RCC 7860 (cell line): ENCODE data around the gene ZNF500.

Experiments
- DNase-seq: peaks from one replicate; pipeline ENCODE4 v3.0.0-alpha.2; 2015; ENCODE audit warnings: low spot score
- FAIRE-seq: peaks from 2 replicates; lab custom pipeline; 2012; peaks lifted over from hg19 to GRCh38; lab: Jason Lieb, UNC

The ZNF500 gene

DNA sequence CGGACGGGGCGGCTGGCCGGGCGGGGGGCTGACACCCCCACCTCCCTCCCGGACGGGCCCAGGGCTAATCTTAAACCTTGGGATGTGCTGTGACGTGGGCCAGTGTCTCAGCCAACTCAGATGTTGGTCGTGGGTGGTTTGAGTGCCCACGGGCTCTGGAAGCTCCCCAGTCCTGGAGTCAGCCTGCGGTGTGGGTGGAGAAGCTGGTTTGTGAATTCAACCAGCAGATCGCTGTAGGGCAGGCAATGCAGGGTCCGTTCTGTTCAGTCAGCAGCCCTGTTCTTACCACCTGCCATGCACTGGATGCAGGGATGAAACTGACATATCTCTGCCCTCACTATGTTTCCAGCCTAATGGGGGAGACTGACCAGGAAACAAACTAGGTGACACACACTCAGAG, 8.0 kb upstream of the ZNF500 start:
- FAIRE-seq (no peak), DNase-seq (no peak)

DNA sequence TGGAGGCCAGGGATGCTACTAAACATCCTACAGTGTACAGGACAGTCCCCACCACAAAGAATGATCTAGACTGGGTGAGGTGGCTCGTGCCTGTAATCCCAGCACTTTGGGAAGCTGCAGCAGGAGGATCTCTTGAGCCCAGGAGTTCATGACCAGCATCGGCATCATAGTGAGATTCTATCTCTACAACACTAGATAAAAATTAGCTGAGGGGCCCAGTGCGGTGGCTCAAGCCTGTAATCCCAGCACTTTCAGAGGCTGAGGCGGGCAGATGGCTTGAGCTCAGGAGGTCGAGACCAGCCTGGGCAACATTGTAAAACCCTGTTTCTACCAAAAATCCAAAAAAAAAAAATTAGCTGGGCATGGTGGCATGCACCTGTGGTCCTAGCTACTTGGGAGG, 5.4 kb upstream of the ZNF500 start:
- no peak for DNase-seq
- FAIRE-seq, result no peak

DNA sequence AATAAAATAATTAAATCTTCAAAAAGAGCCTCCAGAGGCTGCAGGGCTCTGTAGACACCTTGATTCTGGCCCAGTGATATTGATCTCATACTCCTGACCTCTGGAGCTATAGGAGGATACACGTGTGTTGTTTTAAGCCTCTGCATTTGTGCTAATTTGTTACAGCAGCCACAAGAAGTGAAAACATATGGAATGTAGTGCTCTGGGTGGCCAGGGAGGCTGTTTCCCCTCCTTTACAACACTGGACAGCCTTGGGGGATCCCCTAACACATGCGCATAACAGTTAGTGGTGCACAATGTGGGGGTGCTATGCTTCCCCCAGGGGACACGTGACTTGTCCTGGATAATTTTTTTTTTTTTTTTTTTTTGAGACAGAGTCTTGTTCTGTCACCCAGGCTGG, 4.7 kb upstream of the ZNF500 start:
- FAIRE-seq (no peak), DNase-seq (no peak)

DNA sequence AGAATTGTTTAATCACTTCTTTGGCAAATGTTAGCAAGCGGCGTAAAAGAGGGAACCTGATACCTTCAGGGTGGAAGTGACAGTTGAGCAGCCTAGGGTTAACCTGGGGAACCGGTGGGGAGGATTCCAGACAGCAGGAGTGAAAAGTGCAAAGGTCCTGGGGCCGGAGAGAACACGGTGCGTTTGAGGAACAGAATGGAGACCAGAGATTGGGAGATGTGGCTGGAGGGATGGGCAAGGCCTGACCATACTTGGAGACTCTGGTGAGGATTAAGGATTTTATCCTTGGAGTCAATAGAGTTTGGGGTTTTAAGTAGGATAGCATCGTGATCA, 2.3 kb upstream of the ZNF500 start:
- DNase-seq (no peak), FAIRE-seq (no peak)

DNA sequence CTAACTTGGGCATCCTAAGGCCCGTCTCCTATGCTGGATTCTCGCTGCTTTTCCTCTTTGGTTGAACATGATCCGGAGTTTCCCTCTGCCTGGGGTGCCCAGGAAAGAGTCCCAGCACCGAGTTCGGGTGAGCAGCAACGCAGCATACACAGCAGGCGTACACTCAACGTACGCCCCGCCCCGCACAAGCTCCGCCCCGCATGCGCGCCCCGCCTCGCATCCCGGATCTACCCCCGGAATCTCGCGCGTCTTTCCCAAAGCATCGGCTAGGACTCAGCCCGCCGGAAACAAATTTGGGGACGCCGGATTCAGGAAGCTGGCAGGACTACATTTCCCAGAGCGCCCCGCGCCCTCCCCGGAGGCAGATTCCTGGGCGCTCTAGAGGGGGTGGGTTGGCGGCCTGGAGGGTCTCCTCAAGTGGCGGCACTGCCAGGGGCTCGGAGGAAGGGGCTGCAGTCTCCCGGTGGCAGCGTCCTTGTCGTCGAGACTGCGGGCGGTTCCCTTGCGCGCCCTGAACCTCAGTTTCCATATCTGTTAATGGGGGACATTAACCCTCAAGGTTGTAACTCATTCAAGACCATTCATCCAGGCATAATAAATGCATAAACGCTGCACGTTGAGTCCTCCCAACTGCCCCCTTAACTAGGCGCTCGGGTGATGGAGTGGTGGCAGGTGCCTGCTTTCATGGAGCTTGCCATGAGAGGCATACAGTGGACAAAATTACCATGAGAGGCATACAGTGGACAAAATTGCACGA, 1.8 kb upstream of the ZNF500 start:
- FAIRE-seq (peak; percentile 66), DNase-seq (peak; percentile 77)

DNA sequence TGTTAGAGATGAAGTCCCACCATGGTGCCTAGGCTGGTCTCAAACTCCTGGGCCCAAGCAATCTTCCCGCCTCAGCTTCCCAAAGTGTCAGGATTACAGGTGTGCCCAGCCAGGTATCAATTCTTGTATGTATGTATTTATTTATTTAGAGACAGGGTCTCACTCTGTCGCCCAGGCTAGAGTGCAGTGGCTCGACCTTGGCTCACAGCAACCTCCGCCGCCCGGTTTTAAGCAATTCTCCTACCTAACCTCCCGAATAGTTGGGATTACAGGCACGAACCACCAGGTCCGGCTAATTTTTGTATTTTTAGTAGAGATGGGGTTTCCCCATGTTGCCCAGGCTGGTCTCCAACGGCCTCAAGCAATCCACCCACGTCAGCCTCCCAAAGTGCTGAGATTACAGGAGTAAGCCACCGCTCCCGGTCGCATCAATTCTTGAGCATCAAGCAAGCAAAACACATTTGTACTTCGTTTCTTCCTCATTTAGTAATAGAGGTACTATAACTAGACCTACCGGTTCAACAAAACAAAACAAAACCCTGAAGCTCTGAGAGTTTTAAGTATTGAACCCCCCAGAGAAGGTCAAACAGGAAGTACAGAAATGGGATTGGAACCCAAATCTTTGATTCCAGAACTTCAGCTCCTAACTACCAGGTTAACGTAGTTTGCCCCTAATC, 1.0 kb upstream of the ZNF500 start:
- DNase-seq (no peak), FAIRE-seq (no peak)

DNA sequence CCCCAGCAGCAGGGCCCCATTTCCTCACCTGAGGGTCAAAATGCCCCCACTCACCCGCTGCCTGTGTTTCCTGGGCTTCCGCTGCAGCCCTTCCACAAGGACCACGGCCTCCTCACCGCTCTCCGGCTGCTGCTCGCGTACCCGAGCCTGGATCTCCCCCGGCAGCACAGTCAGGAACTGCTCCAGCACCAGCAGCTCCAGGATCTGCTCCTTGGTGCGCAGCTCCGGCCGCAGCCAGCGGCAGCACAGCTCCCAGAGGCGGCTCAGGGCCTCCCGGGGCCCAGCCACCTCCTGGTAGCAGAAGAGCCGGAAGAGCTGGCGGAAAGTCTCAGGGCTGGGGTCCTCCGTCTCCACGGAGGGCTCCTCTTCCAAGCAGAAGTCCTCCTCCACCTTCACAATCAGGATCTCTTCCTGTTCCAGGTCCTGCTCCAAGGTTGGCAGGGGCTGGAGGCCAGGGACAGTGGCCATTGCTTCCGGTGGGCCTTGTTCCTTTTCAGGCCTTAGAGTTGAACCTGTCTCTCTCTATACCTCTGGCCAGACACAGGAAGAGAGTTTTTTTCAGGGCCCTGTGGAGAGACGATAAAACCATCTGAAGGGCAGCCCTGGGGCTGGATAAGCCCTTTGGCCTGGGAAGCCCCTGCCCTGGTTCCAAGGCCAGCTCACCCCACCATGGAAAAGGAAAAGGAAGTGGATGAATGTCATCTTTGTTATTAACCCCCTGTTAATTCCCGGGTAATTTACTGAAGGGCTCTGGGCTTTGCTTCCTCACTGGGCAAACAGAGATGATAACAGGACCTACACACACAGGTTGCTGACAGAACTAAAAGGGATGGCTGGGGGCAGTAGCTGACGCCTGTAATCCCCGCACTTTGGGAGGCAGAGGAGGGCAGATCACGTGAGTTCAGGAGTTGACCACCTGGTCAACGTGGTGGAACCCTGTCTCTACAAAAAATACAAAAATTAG, 1.2 kb downstream of the ZNF500 start:
- DNase-seq, result no peak
- FAIRE-seq, result no peak

DNA sequence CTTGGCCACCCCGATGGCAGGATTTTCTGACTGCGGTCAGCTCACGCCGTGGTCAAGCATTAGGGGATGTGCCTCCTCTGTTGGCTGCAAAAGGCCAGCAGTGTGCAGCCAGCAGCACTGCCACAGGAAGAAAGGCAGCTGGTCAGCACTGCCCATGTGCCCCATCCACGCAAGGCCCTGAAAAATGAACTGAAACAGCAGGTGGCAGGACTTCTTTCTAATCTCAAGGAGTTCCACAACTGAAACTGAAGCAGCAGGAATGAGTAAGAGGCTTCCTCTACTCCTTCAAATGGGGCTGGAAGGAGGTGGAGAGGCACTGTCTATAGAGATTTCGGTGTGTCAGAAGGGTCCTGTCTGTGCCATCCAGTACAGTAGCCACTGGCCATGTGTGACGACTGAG, 3.2 kb downstream of the ZNF500 start:
- no peak for DNase-seq
- FAIRE-seq, result no peak

DNA sequence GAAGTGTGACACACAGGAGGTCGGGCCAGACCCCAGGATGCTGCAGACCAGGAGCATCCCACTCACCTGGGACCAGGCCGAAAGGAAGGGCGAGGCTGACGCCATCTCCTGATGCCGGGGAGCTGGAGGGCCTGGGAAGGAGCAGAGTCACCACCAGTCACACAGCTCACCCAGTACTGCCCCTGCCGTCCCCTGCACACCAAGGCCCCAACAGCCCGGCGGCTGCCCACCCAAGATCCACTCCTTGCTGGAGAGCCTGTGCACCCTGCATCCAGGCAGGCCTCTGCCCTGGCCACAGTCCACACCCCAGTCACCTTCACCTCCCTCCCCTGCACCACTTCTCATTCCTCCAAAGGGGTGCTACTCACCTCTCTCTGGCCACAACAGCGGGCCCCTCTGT, 4.8 kb downstream of the ZNF500 start:
- DNase-seq (no peak), FAIRE-seq (no peak)

DNA sequence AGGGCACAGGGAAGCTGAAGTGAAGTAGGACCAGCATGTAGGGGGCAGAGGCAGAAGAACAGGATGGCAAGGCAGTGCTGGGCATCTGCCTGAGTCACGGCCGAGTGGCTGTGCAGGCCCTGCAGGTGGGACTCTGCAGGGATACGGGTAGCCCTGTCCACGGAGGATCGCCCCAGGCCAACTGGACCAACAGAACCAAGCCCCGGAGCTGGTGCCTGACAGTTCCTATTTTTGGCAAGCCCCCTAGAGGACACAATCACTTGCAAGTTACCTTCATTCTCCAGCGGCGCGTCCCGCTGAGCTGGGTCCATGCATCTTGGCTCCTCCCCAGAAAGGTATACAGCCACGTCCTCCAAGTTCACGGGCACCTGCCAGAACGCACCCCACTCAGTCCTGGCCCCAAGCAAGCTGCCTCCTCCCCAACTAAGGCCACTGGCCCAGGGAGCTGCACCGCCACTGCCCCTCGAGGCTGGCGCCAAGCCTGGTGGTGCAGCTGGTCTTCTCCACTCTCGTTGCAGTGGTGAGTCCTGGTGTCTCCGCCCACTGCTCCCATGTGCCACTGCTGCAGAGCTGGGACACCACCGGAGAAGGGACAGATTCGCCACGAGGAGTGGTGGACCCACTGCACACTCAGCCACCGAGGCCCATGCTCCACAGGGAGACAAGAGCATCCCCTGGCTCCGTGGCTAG, 6.6 kb downstream of the ZNF500 start:
- FAIRE-seq, result no peak
- DNase-seq, result no peak

DNA sequence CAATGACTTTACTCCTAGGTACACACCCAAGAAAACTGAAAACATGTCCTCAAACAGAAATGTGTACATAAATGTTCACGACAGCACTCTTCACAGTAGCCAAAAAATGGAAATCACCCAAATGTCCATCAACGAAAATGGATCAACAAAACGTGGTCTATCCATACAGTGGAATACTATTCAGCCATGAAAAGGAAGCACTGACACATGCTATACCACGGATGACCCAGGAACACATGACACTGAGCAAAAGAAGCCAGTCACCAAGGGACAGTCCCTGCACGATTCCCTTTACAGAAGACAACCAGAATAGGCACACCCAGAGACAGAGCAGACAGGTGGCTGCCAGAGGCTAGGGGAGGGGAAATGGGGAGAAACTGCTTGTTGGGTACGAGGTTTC, 11.3 kb downstream of the ZNF500 start:
- no peak for FAIRE-seq
- DNase-seq, result no peak

DNA sequence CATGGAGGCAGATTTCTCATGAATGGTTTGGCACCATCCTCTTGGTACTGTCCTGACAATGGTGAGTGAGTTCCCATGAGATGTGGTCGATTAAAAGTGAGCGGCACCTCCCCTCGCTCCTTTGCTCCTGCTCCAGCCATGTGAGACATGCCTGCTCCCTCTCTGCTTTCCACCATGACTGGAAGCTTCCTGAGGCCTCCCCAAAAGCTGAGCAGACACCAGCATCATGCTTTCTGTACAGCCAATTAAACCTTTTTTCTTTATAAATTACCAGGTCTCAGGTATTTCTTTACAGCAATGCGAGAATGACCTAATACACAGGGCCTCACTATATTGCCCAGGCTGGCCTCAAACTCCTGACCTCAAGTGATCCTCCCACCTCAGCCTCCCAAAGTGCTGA, 12.1 kb downstream of the ZNF500 start:
- FAIRE-seq (no peak), DNase-seq (no peak)

DNA sequence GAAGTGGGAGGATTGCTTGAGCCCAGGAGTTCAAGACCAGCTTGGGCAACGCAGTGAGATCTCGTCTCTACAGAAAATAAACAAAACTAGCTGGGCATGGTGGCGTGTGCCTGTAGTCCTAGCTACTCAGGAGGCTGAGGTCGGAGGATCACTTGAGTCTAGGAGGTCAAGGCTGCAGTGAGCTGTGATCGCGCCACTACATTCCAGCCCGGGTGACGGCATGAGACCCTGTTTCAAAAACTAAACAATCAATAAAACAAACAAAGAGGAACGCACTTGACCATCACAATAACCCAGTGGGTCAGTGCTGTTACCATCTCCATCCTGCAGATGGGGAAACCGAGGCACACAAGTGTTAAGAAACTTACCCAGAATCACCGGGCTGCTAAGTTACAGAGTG, 13.7 kb downstream of the ZNF500 start:
- DNase-seq (no peak), FAIRE-seq (no peak)

DNA sequence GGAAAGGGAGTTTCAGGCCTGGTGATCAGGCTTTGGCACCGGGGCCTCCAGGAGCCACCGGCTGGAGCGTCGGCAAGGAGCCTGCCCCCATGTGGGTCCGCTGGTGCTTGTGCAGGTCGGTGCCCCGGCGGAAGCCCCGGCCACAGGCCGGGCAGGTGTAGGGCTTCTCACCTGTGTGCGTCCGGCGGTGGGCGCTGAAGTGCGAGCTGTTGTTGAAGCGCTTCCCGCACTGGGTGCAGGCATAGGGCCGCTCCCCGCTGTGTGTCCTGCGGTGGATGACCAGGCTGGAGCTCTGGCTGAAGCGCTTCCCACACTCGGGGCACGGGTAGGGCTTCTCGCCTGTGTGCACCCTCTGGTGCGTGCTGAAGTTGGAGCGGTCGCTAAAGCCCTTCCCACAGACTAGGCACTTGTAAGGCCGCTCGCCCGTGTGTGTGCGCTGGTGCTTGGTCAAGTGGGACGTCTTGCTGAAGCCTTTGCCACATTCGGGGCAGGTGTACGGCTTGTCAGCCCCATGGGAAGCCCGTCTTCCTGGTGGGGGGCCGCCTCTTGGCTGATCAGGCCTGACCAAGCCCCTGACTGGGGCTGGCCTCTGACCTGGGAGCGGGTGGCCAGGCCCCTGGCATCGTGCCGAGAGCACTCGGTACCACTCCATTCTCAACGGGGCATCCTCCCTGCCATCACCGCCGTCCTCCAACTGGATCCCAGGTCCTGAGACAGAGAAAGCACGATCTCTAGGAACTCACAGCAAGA, 14.4 kb downstream of the ZNF500 start:
- no peak for DNase-seq
- no peak for FAIRE-seq

DNA sequence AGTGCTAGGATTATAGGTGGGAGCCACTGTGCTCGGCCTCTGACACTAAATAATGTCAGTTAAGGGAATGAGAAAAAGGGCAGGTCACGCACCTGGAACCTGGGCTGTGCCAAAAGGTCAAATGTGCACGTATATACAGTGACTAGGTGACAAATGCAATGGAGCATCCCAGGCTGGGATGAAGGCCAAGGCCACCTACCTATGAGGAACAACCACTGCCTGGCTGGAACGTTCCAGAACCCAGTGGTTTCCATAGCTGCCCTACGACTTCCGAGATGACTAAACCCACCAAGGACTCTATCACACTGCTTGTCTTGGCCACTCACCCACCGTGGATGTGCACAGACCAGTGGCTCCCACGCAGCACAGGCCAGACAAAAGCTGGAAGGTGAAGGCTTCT, 16.1 kb downstream of the ZNF500 start:
- no peak for DNase-seq
- FAIRE-seq, result no peak

DNA sequence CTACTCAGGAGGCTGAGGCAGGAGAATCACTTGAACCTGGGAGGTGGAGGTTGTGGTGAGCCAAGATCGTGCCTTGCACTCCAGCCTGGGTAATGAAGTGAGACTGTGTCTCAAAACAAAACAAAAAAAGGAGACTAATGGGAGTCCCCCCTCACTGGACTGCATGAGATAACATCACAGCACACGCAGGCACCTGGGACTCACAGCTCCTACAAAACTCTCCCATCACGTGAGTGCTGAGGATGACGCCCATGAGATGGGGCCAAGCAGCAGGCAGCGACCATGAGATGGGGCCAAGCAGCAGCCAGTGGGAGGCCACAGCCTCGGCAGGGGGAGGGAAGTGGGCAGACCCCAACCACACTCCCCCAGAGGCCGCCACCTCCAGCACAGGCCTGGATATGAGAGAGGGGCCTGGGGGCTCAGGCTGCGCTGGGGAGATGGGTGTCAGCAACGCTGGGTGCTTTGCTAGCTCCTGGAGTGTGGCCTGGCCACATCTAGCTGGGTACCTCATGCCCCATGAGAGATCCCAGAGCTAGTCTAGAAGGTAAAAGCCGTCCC, 17.2 kb downstream of the ZNF500 start:
- FAIRE-seq (no peak), DNase-seq (no peak)

DNA sequence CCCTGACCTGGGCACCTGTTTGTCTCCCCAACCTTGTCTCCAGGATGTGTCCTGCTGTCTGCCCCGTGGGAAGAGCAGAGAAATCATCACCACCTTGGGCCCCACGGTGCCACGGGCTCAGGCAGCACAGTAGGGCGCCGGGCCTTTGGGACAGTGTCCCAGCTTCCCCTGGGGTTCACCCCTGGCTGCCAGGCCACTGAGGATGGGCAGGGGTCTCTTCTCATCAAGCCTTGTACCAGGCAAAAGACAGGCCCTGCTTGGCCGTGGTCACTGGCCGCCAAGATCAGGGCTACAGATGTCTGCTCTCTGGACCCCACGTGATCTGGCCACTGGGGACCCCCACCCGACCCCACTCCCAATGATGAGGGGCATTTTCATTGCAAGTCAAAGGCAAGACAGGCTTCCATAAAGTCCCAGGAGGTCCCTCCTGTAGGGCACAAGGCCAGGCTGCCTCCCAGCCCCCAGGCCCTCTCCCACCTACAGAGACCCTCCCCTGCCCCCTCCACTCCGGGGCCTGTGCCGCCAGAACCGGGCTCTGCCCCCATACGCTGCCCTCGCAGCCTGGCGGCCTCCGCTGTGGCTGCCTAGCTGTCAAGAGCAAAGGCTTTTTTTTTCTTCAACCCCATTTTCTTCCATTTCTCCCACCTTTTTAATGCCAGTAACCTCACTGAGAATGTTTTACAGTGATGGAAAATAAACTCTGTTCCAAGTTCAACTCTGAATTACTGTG, 18.1 kb downstream of the ZNF500 start:
- DNase-seq, result no peak
- no peak for FAIRE-seq

DNA sequence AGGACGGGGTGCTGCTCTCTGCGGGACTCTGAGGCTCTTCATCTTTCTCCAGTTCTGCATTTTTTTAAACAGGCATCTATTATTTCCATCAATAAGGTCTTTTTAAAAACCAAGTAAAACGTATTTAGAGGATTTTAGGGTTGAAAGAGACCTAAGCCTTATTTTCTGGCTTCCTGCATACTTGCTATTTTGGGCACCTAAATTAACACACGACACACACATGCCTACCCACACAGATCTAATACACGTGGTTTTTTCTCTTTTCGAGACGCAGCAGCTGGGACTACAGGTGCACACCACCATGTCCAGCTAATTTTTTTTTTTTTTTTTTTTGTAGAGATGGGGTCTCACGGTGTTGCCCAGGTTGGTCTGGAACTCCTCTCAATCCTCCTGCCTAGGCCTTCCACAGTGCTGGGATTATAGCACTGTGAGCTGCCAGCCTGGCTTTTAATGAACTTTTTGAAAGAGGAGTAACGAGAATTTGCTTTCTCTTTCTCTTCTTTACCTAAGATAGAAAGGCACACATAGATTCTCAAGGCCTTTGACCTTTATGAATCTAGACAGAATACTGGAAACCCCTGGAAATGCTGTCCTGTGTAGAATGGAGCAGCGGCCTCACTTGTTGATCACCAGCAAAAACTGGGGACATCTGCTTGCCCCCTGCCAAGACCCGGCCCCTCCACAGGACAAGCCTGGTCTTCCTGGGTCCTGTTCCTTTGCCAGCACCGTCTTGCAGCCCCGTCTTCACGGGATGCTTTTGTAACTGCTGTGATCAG, 18.9 kb downstream of the ZNF500 start:
- FAIRE-seq, result no peak
- DNase-seq, result no peak
